ENCODE measurements around the gene GRM4. TPM values are rescaled to one million over a fixed set of nuclear protein-coding genes. Genes with fewer than 3 reads are reported as not detected.

Gene GRM4
- total RNA-seq, 1 experiment from 2014 or later: not detected

DNA sequence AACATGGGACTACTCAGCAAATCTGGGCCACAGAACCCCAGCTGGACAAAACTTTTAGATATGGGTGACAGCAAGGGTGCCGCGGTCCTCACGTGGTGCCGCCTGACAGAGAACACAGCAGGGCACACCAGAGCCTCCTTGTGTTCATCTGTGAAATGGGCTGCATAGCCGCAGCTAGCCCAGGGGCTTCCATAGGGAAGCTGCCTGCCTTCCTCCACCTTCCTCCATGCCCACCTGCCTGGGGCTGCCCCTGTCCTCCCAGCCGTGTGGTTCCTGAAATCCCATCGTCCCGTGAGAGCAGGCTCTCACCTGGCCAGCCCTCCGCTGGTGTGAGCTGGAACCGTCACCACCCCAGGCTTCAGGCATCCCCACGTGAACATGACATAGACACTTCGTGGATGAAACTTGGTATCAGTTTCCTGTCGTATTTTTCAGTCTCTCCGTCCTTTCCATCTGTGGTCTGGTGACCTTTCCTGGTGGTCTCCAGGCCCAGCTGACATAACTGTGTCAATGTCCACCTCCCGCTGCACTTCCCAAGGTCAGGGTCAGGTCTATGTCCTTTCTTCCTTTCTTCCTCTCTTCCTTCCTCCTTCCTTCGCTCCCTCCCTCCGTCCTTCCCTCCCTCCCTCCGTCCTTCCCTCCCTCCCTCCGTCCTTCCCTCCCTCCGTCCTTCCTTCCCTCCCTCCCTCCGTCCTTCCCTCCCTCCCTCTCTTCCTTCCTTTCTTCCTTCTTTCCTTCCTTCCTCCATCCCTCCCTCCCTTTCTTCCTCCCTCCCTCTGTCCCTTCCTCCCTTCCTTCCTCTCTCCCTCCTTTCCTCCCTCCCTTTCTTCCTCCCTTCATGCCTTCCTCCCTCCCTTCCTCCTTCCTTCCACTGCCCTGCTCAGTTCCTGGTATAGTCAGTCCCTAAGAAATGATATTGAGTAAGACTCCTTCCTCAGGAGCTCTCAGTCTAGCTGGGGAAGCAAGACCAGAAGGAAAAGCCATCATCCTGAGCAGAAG is 78.8 kb downstream of the GRM4 start:
- no peak for DNase-seq (ENCODE audit: unreplicated experiment)
- H3K27ac Mint-ChIP-seq (ENCODE audit: low read depth, unreplicated experiment): no peak overlapping the region
- no TSS peak for BruUV-seq (replicated peaks)
- H3K9me3 Mint-ChIP-seq (ENCODE audit: unreplicated experiment): no peaks in the 10 kb centered on the region
- TF ChIP-seq, protein P1, sequence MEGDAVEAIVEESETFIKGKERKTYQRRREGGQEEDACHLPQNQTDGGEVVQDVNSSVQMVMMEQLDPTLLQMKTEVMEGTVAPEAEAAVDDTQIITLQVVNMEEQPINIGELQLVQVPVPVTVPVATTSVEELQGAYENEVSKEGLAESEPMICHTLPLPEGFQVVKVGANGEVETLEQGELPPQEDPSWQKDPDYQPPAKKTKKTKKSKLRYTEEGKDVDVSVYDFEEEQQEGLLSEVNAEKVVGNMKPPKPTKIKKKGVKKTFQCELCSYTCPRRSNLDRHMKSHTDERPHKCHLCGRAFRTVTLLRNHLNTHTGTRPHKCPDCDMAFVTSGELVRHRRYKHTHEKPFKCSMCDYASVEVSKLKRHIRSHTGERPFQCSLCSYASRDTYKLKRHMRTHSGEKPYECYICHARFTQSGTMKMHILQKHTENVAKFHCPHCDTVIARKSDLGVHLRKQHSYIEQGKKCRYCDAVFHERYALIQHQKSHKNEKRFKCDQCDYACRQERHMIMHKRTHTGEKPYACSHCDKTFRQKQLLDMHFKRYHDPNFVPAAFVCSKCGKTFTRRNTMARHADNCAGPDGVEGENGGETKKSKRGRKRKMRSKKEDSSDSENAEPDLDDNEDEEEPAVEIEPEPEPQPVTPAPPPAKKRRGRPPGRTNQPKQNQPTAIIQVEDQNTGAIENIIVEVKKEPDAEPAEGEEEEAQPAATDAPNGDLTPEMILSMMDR (IDR thresholded peaks at IDR 0.05; ENCODE audit: unreplicated experiment): no peak
- CTCF ChIA-PET: interaction anchor here (0.9 kb wide), 1 partner anchor 10 kb away, joined by 3 read pairs; no protein-coding TSS in a partner anchor
- peaks cover 53% of the 10 kb centered on the region for H3K27me3 Mint-ChIP-seq (ENCODE audit: insufficient read depth, unreplicated experiment)
- H3K36me3 Mint-ChIP-seq (ENCODE audit: insufficient read depth, unreplicated experiment): no peaks in the 10 kb centered on the region
- H3K4me3 Mint-ChIP-seq (ENCODE audit: unreplicated experiment): no peak overlapping the region
- POLR2A ChIA-PET: interaction anchor here (0.9 kb wide), 1 partner anchor 40 kb away, joined by 4 read pairs; no protein-coding TSS in a partner anchor
- intact Hi-C loops (cut with micrococcal nuclease): no loop called here
- peaks cover 7% of the 10 kb centered on the region for H3K4me1 Mint-ChIP-seq (ENCODE audit: insufficient read depth, unreplicated experiment)

DNA sequence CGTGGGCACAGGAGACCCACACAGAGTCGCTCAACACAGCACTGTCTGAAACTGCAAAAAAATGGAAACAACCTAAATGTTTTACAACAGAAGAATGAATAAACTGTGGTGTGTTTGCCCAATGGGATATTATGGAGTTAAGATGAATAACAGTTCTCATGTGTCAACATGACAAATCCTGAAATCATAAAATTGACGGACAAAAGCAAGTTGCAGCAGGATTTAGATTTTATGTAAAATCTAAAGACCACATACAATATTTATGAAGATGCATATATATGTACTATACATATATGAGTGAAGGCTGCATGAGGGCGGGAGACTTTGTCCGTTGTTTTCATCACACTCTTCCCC is 79.7 kb downstream of the GRM4 start:
- Mint-ChIP-seq H3K27me3 (ENCODE audit: insufficient read depth, unreplicated experiment) (peaks cover 53% of the 10 kb centered on the region), H3K4me3 (ENCODE audit: unreplicated experiment) (no peak overlapping the region), H3K27ac (ENCODE audit: low read depth, unreplicated experiment) (no peak overlapping the region), H3K9me3 (ENCODE audit: unreplicated experiment) (no peaks in the 10 kb centered on the region), H3K36me3 (ENCODE audit: insufficient read depth, unreplicated experiment) (no peaks in the 10 kb centered on the region), H3K4me1 (ENCODE audit: insufficient read depth, unreplicated experiment) (peaks cover 7% of the 10 kb centered on the region)
- CTCF ChIA-PET: no interaction called here
- POLR2A ChIA-PET: no interaction called here
- no TSS peak for BruUV-seq (replicated peaks)
- intact Hi-C loops (cut with micrococcal nuclease): no loop called here
- TF ChIP-seq, protein P1 (IDR thresholded peaks at IDR 0.05; ENCODE audit: unreplicated experiment): no peak
- no peak for DNase-seq (ENCODE audit: unreplicated experiment)

DNA sequence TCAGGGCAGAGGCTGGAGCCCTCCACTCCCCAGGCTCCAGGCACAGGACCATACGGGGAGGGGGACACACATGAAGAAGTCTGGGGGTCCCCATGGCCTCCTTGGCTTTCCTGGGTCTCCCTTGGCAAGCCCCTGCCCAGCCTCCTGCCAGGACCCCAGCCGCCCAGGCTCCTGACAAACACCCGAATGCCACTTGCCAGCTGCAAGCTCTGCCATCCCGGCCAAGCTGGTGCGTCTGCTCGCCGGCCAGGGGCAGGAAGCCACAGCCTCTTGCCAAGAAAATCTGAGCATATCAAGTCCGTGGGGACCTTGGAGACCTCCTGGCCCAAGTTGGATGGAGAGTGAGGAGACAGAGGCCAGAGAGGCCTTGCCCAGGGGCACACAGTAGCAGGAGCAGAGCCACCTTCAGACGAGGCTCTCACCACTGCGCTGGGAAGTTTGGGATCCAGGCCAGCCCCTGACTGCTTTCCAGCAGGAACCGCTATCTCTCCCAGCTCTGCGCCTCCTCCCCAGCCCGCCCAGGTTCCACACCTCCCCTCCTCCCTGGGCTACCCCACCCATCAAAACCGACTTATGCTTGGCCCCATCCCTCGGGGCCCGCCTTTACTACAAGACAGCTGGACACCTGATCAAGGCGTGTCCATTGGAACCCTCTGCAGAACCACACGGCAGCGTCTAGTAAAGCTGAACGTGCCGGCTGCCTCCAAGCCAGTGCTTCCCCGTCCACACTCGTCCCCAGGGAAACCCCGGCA is 80.2 kb downstream of the GRM4 start:
- CTCF ChIA-PET: no interaction called here
- no peak overlapping the region for H3K27ac Mint-ChIP-seq (ENCODE audit: low read depth, unreplicated experiment)
- no TSS peak for BruUV-seq (replicated peaks)

DNA sequence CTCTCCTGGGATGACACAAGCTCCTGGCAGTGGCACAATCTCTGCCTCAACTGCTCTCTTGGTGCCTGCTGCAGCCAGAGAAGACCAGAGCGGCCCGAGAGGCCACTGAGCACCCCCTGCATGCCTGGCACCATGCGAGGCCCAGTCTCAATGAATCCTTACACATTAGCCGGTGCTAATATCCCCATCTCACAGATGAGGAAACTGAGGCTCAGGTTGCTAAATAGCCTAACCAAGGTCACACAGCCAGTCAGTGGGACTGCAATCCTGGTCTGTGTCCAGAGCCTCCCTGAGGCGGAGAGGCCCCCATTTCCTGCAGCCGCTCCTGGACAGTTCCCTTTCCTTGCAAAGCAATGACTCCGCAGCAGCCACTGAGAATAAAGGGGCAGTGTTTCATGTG is 81.2 kb downstream of the GRM4 start:
- H3K36me3 Mint-ChIP-seq (ENCODE audit: insufficient read depth, unreplicated experiment): no peaks in the 10 kb centered on the region

More for the DNA sequence above, 80.2 kb downstream of the GRM4 start:
- no peak for DNase-seq (ENCODE audit: unreplicated experiment)
- intact Hi-C loops (cut with micrococcal nuclease): no loop called here
- H3K4me1 Mint-ChIP-seq (ENCODE audit: insufficient read depth, unreplicated experiment): peaks cover 7% of the 10 kb centered on the region
- H3K36me3 Mint-ChIP-seq (ENCODE audit: insufficient read depth, unreplicated experiment): no peaks in the 10 kb centered on the region
- no peak overlapping the region for H3K4me3 Mint-ChIP-seq (ENCODE audit: unreplicated experiment)
- no peaks in the 10 kb centered on the region for H3K9me3 Mint-ChIP-seq (ENCODE audit: unreplicated experiment)
- peaks cover 53% of the 10 kb centered on the region for H3K27me3 Mint-ChIP-seq (ENCODE audit: insufficient read depth, unreplicated experiment)
- TF ChIP-seq, protein P1 (IDR thresholded peaks at IDR 0.05; ENCODE audit: unreplicated experiment): no peak
- POLR2A ChIA-PET: no interaction called here

More for the DNA sequence above, 81.2 kb downstream of the GRM4 start:
- Mint-ChIP-seq H3K27me3 (ENCODE audit: insufficient read depth, unreplicated experiment) (peaks cover 53% of the 10 kb centered on the region), H3K9me3 (ENCODE audit: unreplicated experiment) (no peaks in the 10 kb centered on the region), H3K4me3 (ENCODE audit: unreplicated experiment) (no peak overlapping the region), H3K27ac (ENCODE audit: low read depth, unreplicated experiment) (no peak overlapping the region), H3K4me1 (ENCODE audit: insufficient read depth, unreplicated experiment) (peaks cover 7% of the 10 kb centered on the region)
- intact Hi-C loops (cut with micrococcal nuclease): no loop called here
- TF ChIP-seq, protein P1 (IDR thresholded peaks at IDR 0.05; ENCODE audit: unreplicated experiment): no peak
- no TSS peak for BruUV-seq (replicated peaks)
- DNase-seq (ENCODE audit: unreplicated experiment): no peak
- POLR2A ChIA-PET: no interaction called here
- CTCF ChIA-PET: no interaction called here

Data from MCF 10A (cell line).